ENCODE measurements around the gene TSSC4. TPM values are rescaled to one million over a fixed set of nuclear protein-coding genes. Genes with fewer than 3 reads are reported as not detected.
"Not testable (repeated sequence)": the region's sequence is repeated elsewhere in the genome, so short reads cannot be mapped to it uniquely, and the experiment has no call there.

Gene TSSC4
- total RNA-seq: 63.2 and 82.5 TPM in 2 replicates

- peak; percentile 100 for DNase-seq (ENCODE audit: low read depth, low spot score)
These were observed at the start of gene TSSC4 for GRCh38 chr11:2400069-2400761. Gene TSSC4, plus strand, starts transcription at chr11:2400750. Its CDS starts 1,884 bp downstream, at chr11:2402634.

GRCh38 chr11:2351701-2352100, 48.8 kb upstream of the TSSC4 start:
- DNase-seq (ENCODE audit: low read depth, low spot score): no peak

GRCh38 chr11:2352420-2352819, 48.1 kb upstream of the TSSC4 start:
- no peak for DNase-seq (ENCODE audit: low read depth, low spot score)

GRCh38 chr11:2355000-2355644, 45.4 kb upstream of the TSSC4 start:
- DNase-seq (ENCODE audit: low read depth, low spot score): no peak

- DNase-seq (ENCODE audit: low read depth, low spot score): no peak
These were observed 43.3 kb upstream of the TSSC4 start for GRCh38 chr11:2357246-2357645.

- not testable (repeated sequence) for DNase-seq (ENCODE audit: low read depth, low spot score)
These were observed 42.9 kb upstream of the TSSC4 start for GRCh38 chr11:2357651-2358050.

GRCh38 chr11:2358754-2359442, 41.7 kb upstream of the TSSC4 start:
- DNase-seq (ENCODE audit: low read depth, low spot score): no peak

- DNase-seq (ENCODE audit: low read depth, low spot score): no peak
These were observed 41.0 kb upstream of the TSSC4 start for GRCh38 chr11:2359557-2359956.

- DNase-seq (ENCODE audit: low read depth, low spot score): no peak
These were observed 40.4 kb upstream of the TSSC4 start for GRCh38 chr11:2360081-2360642.

GRCh38 chr11:2361565-2361964, 39.0 kb upstream of the TSSC4 start:
- DNase-seq (ENCODE audit: low read depth, low spot score): no peak

- DNase-seq (ENCODE audit: low read depth, low spot score): no peak
These were observed 38.1 kb upstream of the TSSC4 start for GRCh38 chr11:2362414-2362813.

GRCh38 chr11:2363130-2363529, 37.4 kb upstream of the TSSC4 start:
- DNase-seq (ENCODE audit: low read depth, low spot score): no peak

GRCh38 chr11:2363577-2364370, 36.8 kb upstream of the TSSC4 start:
- DNase-seq (ENCODE audit: low read depth, low spot score): no peak

GRCh38 chr11:2364386-2364785, 36.2 kb upstream of the TSSC4 start:
- not testable (repeated sequence) for DNase-seq (ENCODE audit: low read depth, low spot score)

- no peak for DNase-seq (ENCODE audit: low read depth, low spot score)
These were observed 34.9 kb upstream of the TSSC4 start for GRCh38 chr11:2365571-2366210.

- DNase-seq (ENCODE audit: low read depth, low spot score): no peak
These were observed 34.3 kb upstream of the TSSC4 start for GRCh38 chr11:2366276-2366675.

GRCh38 chr11:2366733-2367132, 33.8 kb upstream of the TSSC4 start:
- no peak for DNase-seq (ENCODE audit: low read depth, low spot score)

- DNase-seq (ENCODE audit: low read depth, low spot score): no peak
These were observed 33.0 kb upstream of the TSSC4 start for GRCh38 chr11:2367266-2368160.

GRCh38 chr11:2368178-2368850, 32.2 kb upstream of the TSSC4 start:
- no peak for DNase-seq (ENCODE audit: low read depth, low spot score)
